Mesothelial cell of epicardium (in vitro differentiated cells): ENCODE measurements around the gene MAN1C1. TPM values are rescaled to one million over a fixed set of nuclear protein-coding genes. Genes with fewer than 3 reads are reported as not detected.
"Not testable (repeated sequence)": the region's sequence is repeated elsewhere in the genome, so short reads cannot be mapped to it uniquely, and the experiment has no call there.

Experiments used
- DNase-seq, 2 experiments: peaks; one replicate each; pipeline ENCODE4 v3.0.0; 2021; ENCODE audit warnings: low spot score in 2 of 2; ENCODE audit not compliant: unreplicated experiment in 2 of 2
- H3K27ac Mint-ChIP-seq: 2 replicates; pipeline ENCODE4 v1.8.0; 2021; ENCODE audit warnings: mixed read lengths
- H3K27me3 Mint-ChIP-seq: 2 replicates; pipeline ENCODE4 v1.8.0; 2021; ENCODE audit warnings: low read depth, mixed read lengths
- H3K36me3 Mint-ChIP-seq: 2 replicates; pipeline ENCODE4 v1.8.0; 2021; ENCODE audit warnings: mixed read lengths
- H3K4me1 Mint-ChIP-seq: 2 replicates; pipeline ENCODE4 v1.8.0; 2021; ENCODE audit warnings: mixed read lengths
- H3K4me3 Mint-ChIP-seq: 2 replicates; pipeline ENCODE4 v1.8.0; 2021; ENCODE audit warnings: mild to moderate bottlenecking, moderate library complexity, mixed read lengths
- H3K9me3 Mint-ChIP-seq: 2 replicates; pipeline ENCODE4 v1.8.0; 2021; ENCODE audit warnings: mixed read lengths
- total RNA-seq: library from RNA; stranded (reverse); gene quantifications from 3 replicates; pipeline ENCODE4 v1.2.1, GENCODE V29; 2021
- TF ChIP-seq, protein P1 (sequence below): fragments of 200-600 bp; sonication (generic); IDR thresholded peaks from one replicate; pipeline ENCODE4 v1.5.0; 2021; ENCODE audit warnings: antibody characterized with exemption; ENCODE audit not compliant: unreplicated experiment

MAN1C1 gene
- total RNA-seq, 1 donor from 2014 or later = 3.2 TPM

DNA sequence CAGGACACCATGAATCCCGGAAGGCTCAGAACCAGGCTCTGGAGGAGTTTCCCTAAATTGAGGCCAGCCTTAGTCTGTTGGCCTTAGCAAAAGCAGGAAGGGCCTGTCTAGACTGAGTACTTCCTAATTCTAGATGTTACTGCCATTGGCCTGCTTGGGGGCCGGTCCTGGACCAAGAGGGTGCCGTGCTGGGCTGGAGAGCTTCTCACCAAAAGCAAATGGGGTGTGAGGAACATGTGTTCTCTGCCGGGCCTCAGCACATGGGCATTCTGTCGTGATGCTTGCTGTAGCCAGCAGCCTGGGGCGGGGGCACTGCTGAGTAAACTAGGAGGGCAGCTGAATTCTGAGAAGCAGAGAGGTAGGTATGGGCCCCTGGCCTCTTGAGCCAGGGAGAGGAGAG is 35.7 kb upstream of the MAN1C1 start:
- TF ChIP-seq, protein P1, sequence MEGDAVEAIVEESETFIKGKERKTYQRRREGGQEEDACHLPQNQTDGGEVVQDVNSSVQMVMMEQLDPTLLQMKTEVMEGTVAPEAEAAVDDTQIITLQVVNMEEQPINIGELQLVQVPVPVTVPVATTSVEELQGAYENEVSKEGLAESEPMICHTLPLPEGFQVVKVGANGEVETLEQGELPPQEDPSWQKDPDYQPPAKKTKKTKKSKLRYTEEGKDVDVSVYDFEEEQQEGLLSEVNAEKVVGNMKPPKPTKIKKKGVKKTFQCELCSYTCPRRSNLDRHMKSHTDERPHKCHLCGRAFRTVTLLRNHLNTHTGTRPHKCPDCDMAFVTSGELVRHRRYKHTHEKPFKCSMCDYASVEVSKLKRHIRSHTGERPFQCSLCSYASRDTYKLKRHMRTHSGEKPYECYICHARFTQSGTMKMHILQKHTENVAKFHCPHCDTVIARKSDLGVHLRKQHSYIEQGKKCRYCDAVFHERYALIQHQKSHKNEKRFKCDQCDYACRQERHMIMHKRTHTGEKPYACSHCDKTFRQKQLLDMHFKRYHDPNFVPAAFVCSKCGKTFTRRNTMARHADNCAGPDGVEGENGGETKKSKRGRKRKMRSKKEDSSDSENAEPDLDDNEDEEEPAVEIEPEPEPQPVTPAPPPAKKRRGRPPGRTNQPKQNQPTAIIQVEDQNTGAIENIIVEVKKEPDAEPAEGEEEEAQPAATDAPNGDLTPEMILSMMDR = no peak
- peaks cover 7% of the 10 kb centered on the region for H3K9me3 Mint-ChIP-seq
- H3K27me3 Mint-ChIP-seq = no peaks in the 10 kb centered on the region
- peaks cover 7% of the 10 kb centered on the region for H3K4me1 Mint-ChIP-seq
- H3K36me3 Mint-ChIP-seq = peaks cover 3% of the 10 kb centered on the region
- no peak overlapping the region for H3K27ac Mint-ChIP-seq
- DNase-seq = no peak
- H3K4me3 Mint-ChIP-seq = no peak overlapping the region

DNA sequence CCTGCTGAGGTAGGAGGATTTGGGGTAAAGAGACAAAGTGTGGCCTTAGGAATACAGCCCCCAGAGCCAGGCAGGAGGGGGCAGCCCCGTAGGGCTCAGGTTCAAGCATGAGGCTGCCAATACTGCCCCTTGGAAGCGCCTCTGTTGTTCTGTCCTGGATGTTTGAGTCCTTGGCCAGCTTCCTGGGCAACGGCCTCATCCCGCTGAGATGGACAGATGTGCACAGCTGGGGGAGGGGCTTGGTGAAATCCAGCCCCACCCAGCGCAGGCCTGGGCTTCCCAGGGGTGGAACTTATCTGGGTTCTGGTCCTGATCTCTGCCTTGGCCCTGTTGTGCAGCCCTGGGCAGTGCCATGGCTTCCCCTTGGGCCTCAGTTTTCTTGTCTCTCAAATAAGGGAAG is 34.8 kb upstream of the MAN1C1 start:
- H3K4me1 Mint-ChIP-seq = peaks cover 7% of the 10 kb centered on the region
- H3K9me3 Mint-ChIP-seq = peaks cover 7% of the 10 kb centered on the region
- no peak overlapping the region for H3K4me3 Mint-ChIP-seq
- TF ChIP-seq, protein P1 = no peak
- H3K27me3 Mint-ChIP-seq = no peaks in the 10 kb centered on the region
- no peak for DNase-seq
- H3K27ac Mint-ChIP-seq = no peak overlapping the region
- peaks cover 3% of the 10 kb centered on the region for H3K36me3 Mint-ChIP-seq

DNA sequence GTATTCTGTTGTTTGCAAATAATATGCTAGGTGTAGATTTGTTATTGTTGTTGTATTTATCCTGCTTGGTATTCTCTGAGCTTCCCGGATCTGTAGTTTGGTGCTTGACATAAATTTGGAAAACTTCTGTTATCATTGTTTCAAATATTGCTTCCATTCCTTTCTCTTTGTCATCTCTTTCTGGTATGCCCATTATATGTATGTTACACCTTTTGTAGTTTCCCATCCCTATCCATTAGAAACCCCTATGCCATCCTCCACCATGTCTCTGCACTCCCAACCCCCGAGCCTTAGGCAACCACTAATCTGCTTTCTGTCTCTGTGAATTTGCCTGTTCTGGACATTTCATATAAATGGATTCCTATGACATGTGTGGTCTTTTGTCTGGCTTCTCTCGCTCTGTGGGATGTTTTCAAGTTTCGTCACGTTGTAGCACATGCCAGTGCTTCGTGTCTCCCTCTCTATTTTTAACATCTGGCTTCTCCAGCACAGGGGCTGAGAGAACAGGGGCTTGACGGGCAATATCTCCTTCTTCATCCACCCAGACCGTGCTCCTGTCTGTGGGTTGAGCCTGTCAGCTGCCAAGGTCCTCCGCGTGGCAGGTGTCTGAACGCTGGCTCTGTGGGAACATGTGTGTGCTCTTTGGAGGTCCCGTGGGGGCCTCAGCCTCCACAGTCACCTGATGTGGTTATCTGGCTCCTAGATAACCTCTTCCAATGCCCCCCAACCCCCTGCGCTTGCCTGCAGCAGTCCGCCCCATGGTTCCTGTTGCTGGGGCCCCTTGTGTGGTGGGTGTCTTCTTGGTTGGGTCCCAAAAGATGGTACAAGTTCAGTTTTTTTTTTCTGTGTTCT is 32.8 kb upstream of the MAN1C1 start:
- H3K36me3 Mint-ChIP-seq = peaks cover 3% of the 10 kb centered on the region
- H3K27me3 Mint-ChIP-seq = no peaks in the 10 kb centered on the region
- H3K9me3 Mint-ChIP-seq = peaks cover 7% of the 10 kb centered on the region
- H3K4me3 Mint-ChIP-seq = no peak overlapping the region
- H3K27ac Mint-ChIP-seq = no peak overlapping the region
- DNase-seq = no peak
- peaks cover 14% of the 10 kb centered on the region for H3K4me1 Mint-ChIP-seq
- TF ChIP-seq, protein P1 = no peak

DNA sequence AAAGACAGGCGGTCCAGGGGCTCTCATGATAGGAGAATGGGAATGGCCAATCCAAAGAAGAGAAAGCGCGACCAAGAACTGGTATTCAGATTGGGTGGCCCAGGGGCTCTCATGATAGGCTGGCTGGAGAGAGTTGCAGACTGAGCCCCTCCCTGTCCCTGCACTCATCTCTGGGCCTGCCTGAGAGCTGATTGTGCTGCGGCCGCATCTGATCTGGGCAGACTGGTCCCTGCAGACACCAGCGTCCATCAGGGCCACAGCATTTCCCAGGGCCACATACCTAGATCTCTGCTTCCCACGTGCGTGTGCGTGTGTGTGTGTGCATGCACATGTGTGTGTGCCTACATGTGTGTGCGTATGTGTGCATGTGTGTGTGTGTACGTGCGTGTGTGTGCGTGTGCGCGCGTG is 30.4 kb upstream of the MAN1C1 start:
- no peaks in the 10 kb centered on the region for H3K27me3 Mint-ChIP-seq
- no peak overlapping the region for H3K27ac Mint-ChIP-seq
- H3K36me3 Mint-ChIP-seq = peaks cover 3% of the 10 kb centered on the region
- H3K4me3 Mint-ChIP-seq = no peak overlapping the region
- H3K9me3 Mint-ChIP-seq = peaks cover 7% of the 10 kb centered on the region
- peaks cover 7% of the 10 kb centered on the region for H3K4me1 Mint-ChIP-seq
- DNase-seq = no peak
- TF ChIP-seq, protein P1 = no peak

DNA sequence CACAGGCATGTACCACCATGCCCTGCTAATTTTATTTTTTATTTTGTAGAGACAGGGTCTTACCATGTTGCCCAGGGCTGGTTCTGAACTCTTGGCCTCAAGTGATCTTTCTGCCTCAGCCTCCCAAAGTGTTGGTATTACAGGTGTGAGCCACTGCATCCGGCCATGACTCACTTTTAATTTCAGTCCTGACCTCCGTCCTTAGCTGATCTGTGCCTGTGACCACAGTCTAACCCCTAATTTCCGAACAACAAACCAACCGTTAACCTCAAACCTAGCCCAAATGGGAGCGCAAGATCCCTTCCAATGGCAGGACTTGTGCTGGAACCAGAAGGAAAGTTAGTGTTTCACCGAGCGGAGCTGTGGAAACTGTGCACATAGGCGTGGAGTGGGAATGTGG is 29.3 kb upstream of the MAN1C1 start:
- TF ChIP-seq, protein P1 = no peak
- Mint-ChIP-seq H3K36me3 (peaks cover 3% of the 10 kb centered on the region), H3K4me3 (no peak overlapping the region), H3K4me1 (peaks cover 7% of the 10 kb centered on the region), H3K9me3 (peaks cover 7% of the 10 kb centered on the region), H3K27me3 (no peaks in the 10 kb centered on the region), H3K27ac (no peak overlapping the region)
- DNase-seq = no peak

DNA sequence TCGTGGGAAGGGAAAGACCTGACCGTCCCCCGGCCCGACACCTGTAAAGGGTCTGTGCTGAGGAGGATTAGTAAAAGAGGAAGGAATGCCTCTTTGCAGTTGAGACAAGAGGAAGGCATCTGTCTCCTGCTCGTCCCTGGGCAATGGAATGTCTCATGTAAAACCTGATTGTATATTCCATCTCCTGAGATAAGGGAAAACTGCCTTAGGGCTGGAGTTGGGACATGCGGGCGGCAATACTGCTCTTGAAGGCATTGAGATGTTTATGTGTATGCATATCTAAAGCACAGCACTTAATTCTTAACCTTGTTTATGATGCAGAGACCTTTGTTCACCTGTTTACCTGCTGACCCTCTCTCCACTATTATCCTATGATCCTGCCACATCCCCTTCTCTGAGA is 28.4 kb upstream of the MAN1C1 start:
- not testable (repeated sequence) for H3K27ac Mint-ChIP-seq, H3K4me3 Mint-ChIP-seq, DNase-seq, H3K4me1 Mint-ChIP-seq, H3K36me3 Mint-ChIP-seq, H3K9me3 Mint-ChIP-seq, H3K27me3 Mint-ChIP-seq

DNA sequence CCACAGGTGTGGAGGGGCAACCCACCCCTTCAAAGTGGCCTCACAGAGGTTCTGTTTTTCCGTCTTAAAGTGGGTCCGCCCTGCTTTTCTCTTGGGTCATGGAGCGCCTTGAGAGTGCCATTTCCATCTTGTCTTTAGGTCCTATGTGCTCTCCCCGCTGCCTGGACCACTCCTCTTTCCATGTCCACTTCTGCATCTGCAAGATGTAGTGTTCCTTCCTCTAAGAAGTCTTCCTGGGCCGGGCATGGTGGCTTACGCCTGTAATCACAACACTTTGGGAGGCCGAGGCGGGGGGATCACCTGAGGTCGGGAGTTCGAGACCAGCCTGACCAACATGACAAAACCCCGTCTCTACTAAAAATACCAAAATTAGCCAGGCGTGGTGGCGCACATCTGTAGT is 27.8 kb upstream of the MAN1C1 start:
- H3K27ac Mint-ChIP-seq, H3K4me3 Mint-ChIP-seq: not testable (repeated sequence)

More for the DNA sequence above, 27.8 kb upstream of the MAN1C1 start:
- not testable (repeated sequence) for H3K4me1 Mint-ChIP-seq, H3K36me3 Mint-ChIP-seq, H3K9me3 Mint-ChIP-seq, DNase-seq, H3K27me3 Mint-ChIP-seq
